HEK293T (cell line): ENCODE measurements around the gene TTC28.
"Not testable (repeated sequence)": the region's sequence is repeated elsewhere in the genome, so short reads cannot be mapped to it uniquely, and the experiment has no call there.

Experiments used
- FOXA1 ChIP-seq: fragments of 450-650 bp; IDR thresholded peaks from 2 replicates; pipeline ENCODE4 v1.6.1; 2016; ENCODE audit warnings: mild to moderate bottlenecking
- LEF1 ChIP-seq: fragments of 450-650 bp; IDR thresholded peaks from 2 replicates; pipeline ENCODE4 v1.6.1; 2017; ENCODE audit warnings: mild to moderate bottlenecking, borderline replicate concordance
- NFRKB ChIP-seq: fragments of 450-650 bp; IDR thresholded peaks from 2 replicates; pipeline ENCODE4 v1.6.1; 2016; ENCODE audit warnings: mild to moderate bottlenecking, moderate library complexity
- SP1 ChIP-seq: fragments of 450-650 bp; IDR thresholded peaks from 2 replicates; pipeline ENCODE4 v1.6.1; 2017
- TARDBP ChIP-seq: fragments of 450-650 bp; IDR thresholded peaks from 2 replicates; pipeline ENCODE4 v1.6.1; 2016

- not testable (repeated sequence) for TF ChIP-seq TARDBP, FOXA1, SP1, LEF1, NFRKB
These were observed 149.1 kb downstream of the TTC28 start for GRCh38 chr22:28530565-28530964.
